Left renal pelvis (tissue), 4 donors: Measurements from ENCODE around the gene PLVAP. TPM values are rescaled to one million over a fixed set of nuclear protein-coding genes. Genes with fewer than 3 reads are reported as not detected.

Experiments
- DNase-seq, 4 donors: peaks; one replicate each; pipeline ENCODE4 v3.0.0-alpha.2; 2013; ENCODE audit warnings: low read depth in 4 of 4, low spot score in 3 of 4
- polyA plus RNA-seq, 4 donors: library from polyadenylated mRNA; unstranded; fragments of 120-200 nt; gene quantifications; one replicate each; pipeline ENCODE4 v1.2.1, GENCODE V29; 2013; ENCODE audit not compliant: insufficient read length in 4 of 4

Gene PLVAP
- polyA plus RNA-seq, 4 donors, result 75.0 to 188 (median 171) TPM

GRCh38 chr19:17336872-17337674 is 40.1 kb downstream of the PLVAP start, which contains the start of gene GTPBP3:
GTPBP3 (plus strand) TSS chr19:17337553; CDS start chr19:17337612, 59 bp downstream.
- DNase-seq, result peak; percentile 89 to 99 (median 95)

GRCh38 chr19:17335575-17335974 is 41.6 kb downstream of the PLVAP start:
- no peak for DNase-seq

GRCh38 chr19:17334414-17335409 is 42.4 kb downstream of the PLVAP start, which contains the start of gene ANO8:
ANO8 (minus strand) TSS chr19:17334855; CDS start chr19:17334670, 185 bp downstream.
- peak; percentile 89 to 99 (median 94) for DNase-seq

GRCh38 chr19:17333611-17334413 is 43.3 kb downstream of the PLVAP start:
- DNase-seq, result no peak

- DNase-seq, result no peak
Measured at GRCh38 chr19:17332677-17333581, 44.2 kb downstream of the PLVAP start.

- no peak for DNase-seq
Measured at GRCh38 chr19:17332360-17332676, 44.8 kb downstream of the PLVAP start.

DNA sequence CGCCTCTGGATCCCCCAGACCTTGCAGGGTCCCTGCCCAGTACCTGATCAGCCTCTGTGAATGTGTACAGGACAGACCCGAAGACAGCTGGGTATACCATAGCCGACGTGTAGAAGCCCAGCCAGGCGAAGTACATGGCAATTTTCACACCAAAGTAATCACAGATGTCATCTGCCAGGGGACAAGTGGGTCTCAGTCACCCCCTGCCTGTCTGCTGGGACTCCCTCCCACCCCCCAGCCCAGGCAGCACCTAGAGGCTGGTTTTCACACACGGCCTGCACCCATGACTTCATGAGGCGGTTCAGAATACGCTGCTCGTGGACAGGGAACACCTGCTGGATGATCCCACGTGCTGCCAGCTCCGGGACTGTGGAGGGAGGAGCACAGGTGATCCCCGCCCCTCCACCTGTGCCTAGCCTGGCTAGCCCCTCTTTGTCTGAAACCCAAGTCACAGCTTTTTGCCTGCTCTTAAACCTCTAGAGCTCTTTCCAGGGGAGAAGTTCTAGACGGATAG is 46.0 kb downstream of the PLVAP start:
- no peak for DNase-seq

DNA sequence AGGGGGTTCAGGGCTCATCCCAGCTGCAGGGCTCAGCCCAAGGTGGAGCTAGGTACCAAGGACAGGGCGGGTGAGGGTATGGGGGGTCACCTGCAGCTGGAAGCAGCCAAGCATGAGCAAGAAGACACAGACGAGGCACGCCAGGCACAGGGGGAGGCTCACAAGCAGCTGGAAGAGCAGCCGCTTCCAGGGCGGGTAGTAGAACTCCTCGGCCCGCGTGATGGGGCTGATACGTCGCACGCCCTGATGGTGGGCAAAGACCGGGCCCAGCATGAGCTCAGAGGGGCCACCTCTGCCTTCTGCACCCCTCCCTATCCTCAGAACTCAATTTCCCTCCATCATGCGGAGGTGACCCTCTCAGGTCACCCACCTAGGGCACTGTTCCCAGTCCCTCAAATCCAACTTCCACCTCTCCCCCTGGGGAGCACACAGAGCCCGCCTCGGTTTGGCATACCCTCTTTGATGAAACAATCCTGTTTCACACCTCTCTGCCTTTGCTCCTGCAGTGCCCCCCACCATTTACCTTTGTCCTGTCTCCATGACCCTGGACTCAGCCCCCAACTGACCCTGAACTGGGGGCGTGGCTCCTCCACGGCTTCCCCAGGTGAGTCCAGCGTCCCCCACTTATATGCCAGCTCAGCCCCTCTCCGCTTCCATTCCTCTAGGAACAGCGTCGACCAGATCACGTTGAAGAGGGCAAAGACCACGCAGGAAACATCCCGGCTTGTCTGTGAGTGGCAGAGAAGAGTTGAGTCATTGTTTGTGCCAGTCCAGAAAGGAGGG is 46.7 kb downstream of the PLVAP start:
- no peak for DNase-seq

GRCh38 chr19:17329366-17330261 is 47.5 kb downstream of the PLVAP start:
- no peak for DNase-seq

DNA sequence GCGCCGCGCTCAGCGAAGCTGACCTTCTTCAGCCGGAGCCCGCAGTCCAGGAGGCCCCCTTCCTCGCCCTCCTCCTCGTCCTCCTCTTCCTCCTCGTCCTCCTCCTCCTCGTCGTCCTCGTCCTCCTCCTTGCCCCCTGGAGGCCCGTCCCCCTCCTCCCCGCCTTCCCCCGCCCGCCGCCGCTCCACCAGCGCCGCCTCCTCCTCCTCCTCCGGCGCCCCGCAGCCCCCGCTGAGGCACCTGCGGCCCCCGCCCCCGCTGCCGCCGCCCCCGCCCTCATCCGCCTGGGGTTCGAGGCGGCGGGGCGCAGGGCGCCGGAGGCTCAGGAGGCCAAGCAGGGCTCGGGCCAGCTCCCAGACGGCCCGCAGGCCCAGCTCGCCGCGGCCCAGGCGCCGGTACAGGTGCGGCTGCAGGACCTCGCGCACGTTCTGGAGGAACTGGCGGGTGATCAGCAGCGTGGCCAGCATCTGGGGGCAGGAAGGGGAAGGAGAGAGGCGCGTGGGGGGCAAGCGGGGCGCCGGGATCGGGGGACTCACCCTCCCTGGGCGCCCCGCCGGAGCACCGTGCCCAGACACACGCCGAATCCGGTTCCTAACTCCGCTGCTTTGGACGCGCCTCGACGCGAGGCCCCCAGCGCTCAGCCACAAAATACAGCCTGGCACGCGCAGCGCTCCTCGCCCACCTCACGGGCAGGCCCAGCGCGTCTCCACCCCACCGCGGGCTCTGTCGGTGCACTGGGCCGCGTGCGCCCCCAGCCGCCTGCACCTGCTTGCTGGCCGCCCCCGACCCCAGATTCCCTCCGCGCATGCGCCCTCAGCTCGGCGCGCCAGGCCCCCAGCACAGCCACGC is 48.4 kb downstream of the PLVAP start:
- DNase-seq, result no peak

DNA sequence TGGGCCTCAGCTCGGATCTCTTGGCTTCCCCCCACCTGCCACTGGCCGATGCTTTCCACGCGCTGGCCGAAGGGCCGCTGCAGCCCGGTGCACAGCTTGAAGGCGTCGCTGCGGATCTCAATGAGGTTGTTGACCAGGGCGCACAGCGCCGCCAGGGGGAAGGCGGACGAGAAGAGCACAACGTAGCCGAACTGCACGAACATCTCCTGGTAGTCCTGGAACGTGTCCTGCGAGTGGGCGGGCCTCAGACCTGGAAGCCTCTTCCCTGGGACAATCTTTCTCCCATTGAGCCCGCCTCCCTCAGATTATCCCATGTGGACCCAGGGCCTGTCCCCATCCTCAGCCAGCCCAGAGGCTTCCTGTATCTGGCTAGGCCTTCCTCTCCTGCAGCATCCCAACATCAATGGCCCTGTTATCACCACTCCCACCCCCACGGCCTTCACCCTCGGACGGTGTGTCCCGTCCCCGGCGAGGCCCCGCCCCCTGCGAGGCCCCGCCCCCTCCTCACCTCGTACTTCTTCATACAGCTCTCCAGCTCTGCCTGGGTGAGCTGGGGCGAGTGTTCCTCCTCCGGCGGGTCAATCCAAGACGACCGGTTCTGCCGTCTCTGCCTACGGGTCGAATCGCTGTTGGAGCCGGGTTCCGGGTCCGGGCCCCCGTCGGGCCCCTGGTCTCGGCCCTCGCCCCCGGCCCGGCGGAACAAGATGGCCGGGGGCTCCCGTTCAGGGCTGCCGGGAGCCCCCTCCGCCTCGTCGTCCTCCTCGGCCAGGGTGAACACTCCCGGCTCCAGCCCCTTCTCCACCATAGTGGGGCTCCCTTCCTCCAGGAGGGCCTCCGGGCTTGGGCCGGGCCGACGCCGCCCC is 49.3 kb downstream of the PLVAP start:
- DNase-seq, result peak in 1 of 4 donors; percentile 55

DNA sequence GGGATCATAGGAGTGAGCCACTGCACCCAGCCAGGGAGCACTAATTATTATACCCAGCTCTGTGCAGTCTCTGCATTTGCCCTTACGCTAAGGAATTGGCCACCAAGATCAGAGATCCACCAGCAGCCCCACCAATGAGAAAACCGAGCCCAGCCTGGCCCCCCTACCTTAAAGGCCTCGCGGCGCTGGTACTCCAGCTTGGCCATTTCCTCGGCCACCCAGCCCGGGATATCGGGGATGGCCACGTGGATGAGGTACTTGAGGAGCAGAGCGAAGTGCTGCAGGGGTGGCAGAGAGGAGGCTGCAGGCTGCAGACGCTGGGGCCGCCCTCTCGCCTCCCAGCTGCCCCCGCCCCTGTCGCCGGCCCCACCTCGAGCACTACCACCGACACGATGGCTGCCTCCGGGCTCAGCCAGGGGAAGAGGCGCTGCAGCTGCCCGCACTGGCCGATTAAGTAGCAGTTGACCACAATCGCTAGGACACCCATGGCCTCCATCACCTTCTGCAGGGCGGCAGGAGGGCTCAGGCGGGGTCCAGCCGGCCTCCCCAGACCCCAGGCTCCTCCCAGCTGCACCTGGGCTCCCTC is 50.0 kb downstream of the PLVAP start:
- no peak for DNase-seq

GRCh38 chr19:17326595-17326966 is 50.6 kb downstream of the PLVAP start:
- DNase-seq, result no peak

GRCh38 chr19:17325881-17326594 is 51.1 kb downstream of the PLVAP start:
- no peak for DNase-seq

DNA sequence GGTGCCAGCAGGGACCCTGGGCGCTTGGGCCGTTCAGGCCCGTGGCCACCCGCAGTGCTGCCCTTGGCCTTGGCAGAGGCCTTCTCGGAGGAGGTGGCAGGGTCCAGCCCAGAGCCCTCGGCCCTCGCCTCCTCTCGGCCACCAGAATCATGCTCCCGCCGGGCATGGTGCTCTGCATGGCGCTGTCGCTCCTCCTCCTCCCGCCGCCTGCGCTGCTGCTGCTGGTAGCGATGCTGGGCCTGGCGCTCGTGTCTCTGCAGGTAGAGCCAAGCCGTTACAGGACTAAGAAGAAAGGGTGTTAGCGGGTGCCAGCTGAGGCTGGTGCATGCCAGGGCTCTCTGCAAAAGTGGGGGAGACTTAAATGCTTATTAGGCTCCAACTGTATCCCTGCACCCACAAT is 52.0 kb downstream of the PLVAP start:
- no peak for DNase-seq
